ENCODE data around the gene LRIT1.

GRCh38 chr10:84213076-84213475 lies 28.3 kb downstream of the LRIT1 start:
- TF ChIP-seq CTCF (IDR thresholded peaks at IDR 0.05 in 2 of 3, conservative IDR thresholded peaks at IDR 0.05 in 1 of 3; ENCODE audit: borderline replicate concordance in 1 of 3, insufficient read depth in 1 of 3, low read depth in 2 of 3, low read length in 2 of 3) (no peak), POLR2A (IDR thresholded peaks at IDR 0.05; ENCODE audit: borderline replicate concordance, extremely low read depth, insufficient read depth, insufficient read length) (no peak), POLR2AphosphoS5 (IDR thresholded peaks at IDR 0.05; ENCODE audit: low read depth, low read length) (no peak)

Measured in HCT116 (cell line).